Inflammatory macrophage treated with lipopolysaccharide for 1 hour (primary cell): ENCODE results near the gene THNSL1.
"Not testable (repeated sequence)": the region's sequence is repeated elsewhere in the genome, so short reads cannot be mapped to it uniquely, and the experiment has no call there.

Source experiments
- DNase-seq, 2 donors: peaks; one replicate each; pipeline ENCODE4 v3.0.0-alpha.2; 2020 to 2022

The THNSL1 gene

GRCh38 chr10:24998044-24998443 is 18.4 kb upstream of the THNSL1 start:
- no peak for DNase-seq

- not testable (repeated sequence) for DNase-seq
Measured at GRCh38 chr10:25011591-25011990, 4.8 kb upstream of the THNSL1 start.

- no peak for DNase-seq
Measured at GRCh38 chr10:25014579-25014978, 1.8 kb upstream of the THNSL1 start.

- DNase-seq: peak; percentile 77 to 93
Measured at GRCh38 chr10:25015828-25016375, 510 bp upstream of the THNSL1 start, which contains the start of gene ENKUR. TSS of gene ENKUR (minus strand) at chr10:25016158. CDS start at chr10:25015936, 222 bp downstream.

GRCh38 chr10:25017154-25017590 is 760 bp downstream of the THNSL1 start:
- DNase-seq: peak in 1 of 2 donors; percentile 9

- no peak for DNase-seq
Measured at GRCh38 chr10:25017661-25018060, 1.2 kb downstream of the THNSL1 start.

- no peak for DNase-seq
Measured at GRCh38 chr10:25018703-25019102, 2.3 kb downstream of the THNSL1 start.

- DNase-seq: peak in 1 of 2 donors; percentile 15
Measured at GRCh38 chr10:25023278-25023677, 6.9 kb downstream of the THNSL1 start.

GRCh38 chr10:25024528-25024927 is 8.1 kb downstream of the THNSL1 start:
- no peak for DNase-seq

GRCh38 chr10:25026463-25026862 is 10.1 kb downstream of the THNSL1 start:
- peak in 1 of 2 donors; percentile 12 for DNase-seq

- no peak for DNase-seq
Measured at GRCh38 chr10:25028711-25029110, 12.3 kb downstream of the THNSL1 start.

- DNase-seq: no peak
Measured at GRCh38 chr10:25029519-25029918, 13.1 kb downstream of the THNSL1 start.

GRCh38 chr10:25036381-25036780 is 20.0 kb downstream of the THNSL1 start:
- no peak for DNase-seq

- no peak for DNase-seq
Measured at GRCh38 chr10:25038325-25038724, 21.9 kb downstream of the THNSL1 start.

GRCh38 chr10:25039531-25039930 is 23.1 kb downstream of the THNSL1 start:
- DNase-seq: no peak

- DNase-seq: no peak
Measured at GRCh38 chr10:25046641-25047040, 30.2 kb downstream of the THNSL1 start.

- no peak for DNase-seq
Measured at GRCh38 chr10:25047088-25047487, 30.7 kb downstream of the THNSL1 start.

- DNase-seq: no peak
Measured at GRCh38 chr10:25047591-25048301, 31.3 kb downstream of the THNSL1 start.

- no peak for DNase-seq
Measured at GRCh38 chr10:25048450-25048849, 32.0 kb downstream of the THNSL1 start.

GRCh38 chr10:25049966-25050365 is 33.6 kb downstream of the THNSL1 start:
- no peak for DNase-seq

- no peak for DNase-seq
Measured at GRCh38 chr10:25050402-25050801, 34.0 kb downstream of the THNSL1 start.

GRCh38 chr10:25052012-25052411 is 35.6 kb downstream of the THNSL1 start:
- no peak for DNase-seq

- no peak for DNase-seq
Measured at GRCh38 chr10:25056726-25057125, 40.3 kb downstream of the THNSL1 start.

GRCh38 chr10:25057886-25058285 is 41.5 kb downstream of the THNSL1 start:
- DNase-seq: no peak

- DNase-seq: no peak
Measured at GRCh38 chr10:25059990-25060389, 43.6 kb downstream of the THNSL1 start.
